ENCODE results near the gene SETD3.

The SETD3 gene

DNA sequence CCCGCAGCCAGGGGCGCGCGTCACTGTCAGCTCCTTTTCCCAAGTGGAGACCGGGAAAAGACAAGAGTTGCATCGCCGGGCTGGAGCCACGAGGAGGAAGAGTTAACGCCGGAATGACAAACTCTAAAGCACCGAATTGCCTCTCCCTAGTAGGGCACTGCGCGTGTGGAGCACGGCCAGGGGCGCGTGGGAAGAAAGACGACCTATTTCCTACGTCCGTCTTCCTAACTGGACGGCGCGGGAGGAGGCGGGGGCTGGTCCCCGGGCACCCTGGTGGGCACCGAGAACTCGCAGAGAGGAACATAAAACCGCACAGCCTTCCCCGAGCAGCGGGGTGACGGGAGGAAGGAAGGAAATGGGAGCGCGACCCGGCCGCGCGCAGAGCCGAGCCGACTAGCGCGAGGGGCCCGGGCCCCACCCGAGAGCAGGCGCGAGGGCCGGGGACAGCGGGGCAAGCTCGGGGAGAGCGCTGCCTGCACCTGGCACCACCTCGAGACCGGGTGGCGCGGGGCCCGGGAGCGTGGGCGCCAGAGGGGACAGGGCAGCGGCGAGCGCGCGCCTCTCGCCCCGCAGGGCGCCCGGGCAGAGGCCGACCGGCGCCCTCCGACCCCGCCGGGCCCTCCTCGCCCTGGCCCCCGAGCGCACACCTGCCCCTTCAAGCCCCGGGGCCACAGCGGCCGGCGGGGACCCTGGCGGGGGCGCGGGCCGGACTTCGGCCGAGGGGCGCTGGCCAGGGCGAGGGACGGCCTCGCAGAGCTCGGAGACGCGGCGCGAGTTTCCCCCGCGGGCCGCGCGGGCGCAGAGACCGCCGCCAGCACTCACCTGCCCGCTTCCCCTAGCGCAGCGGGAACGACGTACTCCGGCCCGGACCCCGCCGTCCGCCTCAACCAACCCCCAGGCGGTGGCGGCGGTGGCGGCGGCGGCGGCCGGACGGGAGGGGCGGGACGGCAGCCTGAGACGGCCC lies at the start of gene SETD3:
SETD3 (minus strand) TSS at position 954 of the 964 bp plus-strand sequence. CDS start 15,054 bp downstream, outside the sequence.
- DNase-seq = peak in 2 of 4 experiments; percentile 11 to 17

DNA sequence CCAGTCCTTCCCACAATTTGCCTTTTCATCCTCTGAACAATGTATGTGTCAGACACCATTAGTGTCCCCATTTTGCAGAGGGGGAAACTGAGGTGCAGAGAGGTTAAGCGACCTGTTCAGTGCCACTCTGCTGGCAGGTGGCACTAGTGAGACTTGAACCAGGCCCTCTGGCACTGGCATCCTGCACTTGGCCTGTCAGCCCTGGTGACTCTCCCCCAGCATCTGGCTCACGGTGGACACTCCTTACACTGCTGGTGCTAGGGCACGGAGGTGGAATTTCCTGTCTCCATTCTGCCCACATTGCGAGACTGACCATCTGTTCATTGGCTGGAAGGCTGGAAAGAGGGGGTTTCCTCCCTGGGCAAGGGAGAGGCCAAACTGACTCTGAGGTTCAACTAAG lies 49.2 kb upstream of the SETD3 start:
- DNase-seq = no peak

GRCh38 chr14:99527427-99528076 lies 46.9 kb upstream of the SETD3 start:
- DNase-seq = no peak

GRCh38 chr14:99527026-99527425 lies 46.4 kb upstream of the SETD3 start:
- no peak for DNase-seq

- DNase-seq = no peak
Observed at GRCh38 chr14:99525699-99526080, 45.0 kb upstream of the SETD3 start.

GRCh38 chr14:99524804-99525698 lies 44.4 kb upstream of the SETD3 start:
- DNase-seq = peak in 1 of 4 experiments; percentile 9

DNA sequence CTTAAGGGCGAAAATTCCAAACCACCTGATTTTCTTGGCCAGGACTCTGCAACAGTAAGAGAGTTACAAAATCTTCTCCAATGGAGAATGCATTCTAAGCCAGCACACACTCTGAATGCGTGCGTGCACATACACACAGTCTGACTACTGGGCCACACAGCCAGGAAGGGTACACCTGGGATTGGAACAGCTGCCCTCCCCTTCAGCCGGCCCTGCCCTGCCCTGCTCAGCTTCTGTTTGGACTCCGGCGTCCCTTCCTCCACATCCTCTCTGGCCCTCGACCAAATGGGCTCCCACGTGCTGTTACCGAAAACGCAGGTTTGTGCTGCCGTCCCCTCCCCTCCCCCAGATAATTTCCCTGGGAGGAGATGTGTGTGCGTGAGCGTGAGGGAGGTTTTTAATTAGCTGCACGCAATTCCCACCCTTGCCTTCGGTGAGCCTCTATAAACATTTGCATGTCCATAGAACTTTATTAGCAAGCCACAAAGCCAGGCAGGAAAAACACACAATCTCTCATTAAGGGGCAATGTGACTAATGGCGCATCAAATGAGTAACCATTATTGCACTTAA lies 43.5 kb upstream of the SETD3 start:
- no peak for DNase-seq

- DNase-seq = no peak
Observed at GRCh38 chr14:99523704-99524055, 43.0 kb upstream of the SETD3 start.

- no peak for DNase-seq
Observed at GRCh38 chr14:99522934-99523703, 42.5 kb upstream of the SETD3 start.

DNA sequence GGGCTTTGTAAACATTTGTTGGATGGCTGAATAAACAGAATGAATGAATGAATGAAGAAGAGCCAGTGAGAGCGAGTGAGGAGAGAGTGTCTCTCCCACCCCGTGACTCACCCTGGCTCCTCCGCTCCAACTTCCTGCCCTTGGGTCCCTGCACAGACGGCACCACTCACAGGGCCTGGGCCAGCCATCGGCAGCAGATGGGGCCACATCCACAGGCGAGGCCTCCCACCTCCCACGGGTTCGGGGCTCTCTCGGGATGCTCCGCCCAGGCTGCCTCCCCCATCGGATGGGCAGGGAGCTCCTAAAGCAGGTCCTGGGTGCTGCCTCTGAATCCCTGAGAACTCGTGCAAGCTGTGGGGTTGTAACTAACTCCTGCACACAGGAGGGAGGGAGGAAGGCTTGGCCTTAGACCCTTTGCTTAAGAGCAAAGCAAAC lies 41.8 kb upstream of the SETD3 start:
- DNase-seq = no peak

DNA sequence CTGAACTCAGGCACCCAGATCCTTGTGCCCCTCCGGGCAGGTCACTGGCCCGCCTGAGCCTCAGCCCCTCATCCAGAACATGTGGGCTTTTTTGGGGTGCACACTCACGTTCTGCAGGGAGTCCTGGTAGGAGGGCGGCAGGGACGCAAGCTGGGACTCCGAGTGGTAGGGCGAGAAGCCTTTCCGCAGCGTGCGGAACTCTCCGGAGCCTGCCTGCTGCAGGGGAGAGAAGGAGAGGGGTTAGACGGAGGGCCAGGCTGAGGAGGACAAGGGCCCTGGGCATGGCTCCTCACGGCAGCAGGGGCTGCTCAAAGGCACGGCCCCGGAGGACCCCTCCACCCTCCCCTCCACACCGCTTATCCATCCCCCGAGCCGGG lies 41.4 kb upstream of the SETD3 start:
- DNase-seq = no peak

DNA sequence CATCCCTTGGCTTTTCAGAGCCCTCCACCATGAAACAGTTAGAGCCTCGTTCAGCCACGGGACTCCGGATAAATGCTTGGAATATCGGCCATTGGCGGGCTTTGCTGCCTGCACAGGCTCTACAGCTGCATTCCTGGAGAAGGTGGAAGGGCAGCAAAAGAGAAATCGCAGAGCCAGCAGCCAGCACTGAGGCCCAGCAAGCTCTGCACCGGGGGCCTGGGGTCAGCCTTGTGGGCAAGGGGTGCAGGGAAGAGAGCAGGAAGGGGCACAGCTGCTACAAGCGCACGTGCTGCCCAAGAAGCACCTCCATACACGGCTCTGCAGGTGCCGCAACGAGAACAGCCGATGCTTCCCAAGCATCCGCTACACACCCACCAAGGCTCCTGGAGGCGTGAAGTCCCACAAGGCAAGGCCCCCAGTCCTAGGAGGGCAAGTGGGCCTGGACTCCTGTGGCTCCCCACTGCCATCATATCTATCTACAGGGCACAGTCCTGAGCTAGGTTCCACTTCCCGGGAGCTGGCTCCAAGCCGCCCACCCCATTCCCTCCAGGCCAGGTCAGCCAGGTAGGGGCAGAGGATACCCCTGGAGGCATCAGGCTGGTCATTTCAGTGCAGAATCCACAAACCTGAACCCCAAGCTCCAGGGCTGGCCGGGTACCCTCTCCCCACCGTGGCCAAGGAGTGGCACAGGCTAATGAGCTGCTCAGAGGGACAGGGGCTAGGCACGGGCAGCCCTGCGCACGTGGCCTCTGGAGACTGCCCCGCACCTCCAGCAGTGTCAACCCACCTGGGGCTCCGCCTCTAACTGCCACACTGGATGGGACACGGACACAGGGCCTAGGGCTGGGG lies 40.7 kb upstream of the SETD3 start:
- no peak for DNase-seq

DNA sequence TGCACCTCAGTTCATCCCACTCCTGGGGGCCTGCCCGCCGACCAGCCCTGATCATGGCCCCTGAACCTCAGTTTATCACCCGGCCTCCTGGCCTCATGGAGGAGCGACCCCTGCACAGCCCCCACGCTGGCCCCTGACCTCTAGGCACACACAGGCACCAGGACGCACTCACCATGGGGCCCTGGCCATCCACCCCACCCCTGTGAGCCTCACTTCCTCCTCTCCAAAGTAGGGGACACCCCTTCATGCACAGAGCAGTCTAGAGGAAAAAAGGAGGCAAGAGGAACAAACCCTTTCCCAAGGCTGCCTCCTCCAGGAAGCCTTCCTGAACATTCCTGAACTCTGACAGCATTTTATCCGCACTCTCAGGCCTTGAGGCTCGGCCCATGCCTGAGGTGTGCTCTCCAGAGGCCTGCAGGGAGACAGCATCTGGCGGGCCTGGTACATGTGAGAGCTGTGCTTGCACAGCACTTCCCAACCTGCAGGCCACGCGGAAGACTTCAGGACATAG lies 40.0 kb upstream of the SETD3 start:
- no peak for DNase-seq

DNA sequence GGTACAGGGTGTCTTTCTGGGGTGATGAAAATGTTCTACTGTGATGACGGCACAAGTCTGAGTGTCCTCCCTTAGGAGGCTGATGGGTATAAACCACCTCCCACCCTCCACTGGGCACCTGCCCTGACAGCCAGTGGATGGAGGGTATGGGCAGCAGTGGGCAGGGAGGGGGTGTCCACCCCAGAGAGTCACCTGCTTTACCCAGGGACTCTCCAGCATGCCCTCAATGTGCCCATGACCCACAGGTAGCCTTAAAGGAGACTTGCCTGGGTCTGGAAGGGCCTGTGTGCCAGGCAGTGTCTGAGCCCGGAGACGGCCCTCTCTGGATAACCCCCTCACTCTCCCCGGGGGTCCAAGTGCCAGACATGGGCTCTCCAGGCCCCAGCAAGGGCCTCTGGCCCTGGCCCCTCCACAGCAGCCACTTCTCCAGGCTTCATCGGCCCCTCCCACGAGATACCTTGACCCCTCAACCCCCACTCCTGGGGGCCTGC lies 39.3 kb upstream of the SETD3 start:
- no peak for DNase-seq

DNA sequence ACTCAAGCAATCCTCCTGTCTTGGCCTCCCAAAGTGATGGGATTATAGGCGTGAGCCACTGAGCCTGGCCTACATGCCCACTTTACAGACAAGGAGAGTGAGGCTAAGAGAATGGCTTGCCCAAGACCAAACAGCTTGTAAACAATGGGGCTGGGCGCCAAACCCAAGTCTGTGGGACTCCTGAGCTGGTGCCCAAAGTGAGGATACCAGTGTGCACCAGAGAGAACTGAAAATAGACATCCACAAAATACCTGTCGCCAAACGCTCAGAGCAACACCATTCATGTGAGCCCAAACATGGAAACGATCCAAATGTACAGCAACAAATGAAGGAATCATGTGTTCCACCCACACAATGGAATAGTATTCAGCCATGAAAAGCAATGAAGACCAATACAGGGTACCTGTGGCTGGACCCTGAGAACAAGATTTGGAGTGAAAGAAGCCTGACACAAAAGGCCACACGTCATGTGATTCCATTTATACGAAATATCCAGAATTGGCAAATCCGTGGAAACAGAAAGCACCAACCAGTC lies 38.8 kb upstream of the SETD3 start:
- DNase-seq = no peak

DNA sequence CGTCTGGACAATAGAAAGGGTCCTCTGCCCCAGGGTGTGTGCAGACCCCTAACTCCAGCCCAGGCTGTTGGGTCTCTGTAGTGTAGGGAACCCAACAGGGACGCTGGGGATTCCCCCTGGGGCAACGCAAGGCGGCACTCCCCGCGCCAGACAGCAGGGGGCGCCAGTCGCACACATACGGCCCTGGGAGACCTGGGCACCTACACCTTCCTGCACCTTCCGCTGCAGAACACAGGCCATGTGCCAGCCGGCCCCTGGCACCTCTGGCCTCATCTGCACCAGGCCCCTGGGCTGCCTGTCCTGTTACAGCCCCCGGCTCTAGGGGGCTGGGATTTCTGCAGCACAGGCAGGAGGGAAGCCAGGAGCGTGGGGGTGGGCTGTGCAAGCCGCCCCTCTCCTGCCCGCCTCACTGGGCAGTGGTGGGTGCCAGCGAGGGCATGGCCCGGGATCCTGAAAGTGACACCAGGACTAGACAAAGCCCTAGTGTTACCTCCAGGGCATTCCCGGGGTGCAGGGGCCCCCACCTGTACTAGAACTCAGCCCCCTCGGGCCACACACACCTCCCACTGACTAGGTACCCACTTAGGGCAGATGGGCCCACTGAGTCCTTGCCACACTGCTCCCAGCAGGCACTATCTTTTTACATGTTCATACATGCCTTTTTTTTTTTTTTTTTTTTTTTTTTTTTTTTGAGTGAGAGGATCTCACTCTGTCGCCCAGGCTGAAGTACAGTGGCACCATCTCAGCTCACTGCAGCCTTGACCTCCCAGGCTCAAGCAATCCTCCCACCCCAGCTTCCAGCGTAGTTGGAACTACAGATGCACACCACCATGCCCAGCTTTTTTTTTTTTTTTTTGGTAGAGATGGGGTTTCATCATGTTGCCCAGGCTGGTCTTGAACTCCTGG lies 38.0 kb upstream of the SETD3 start:
- DNase-seq = peak; percentile 66 to 85 (median 77)

DNA sequence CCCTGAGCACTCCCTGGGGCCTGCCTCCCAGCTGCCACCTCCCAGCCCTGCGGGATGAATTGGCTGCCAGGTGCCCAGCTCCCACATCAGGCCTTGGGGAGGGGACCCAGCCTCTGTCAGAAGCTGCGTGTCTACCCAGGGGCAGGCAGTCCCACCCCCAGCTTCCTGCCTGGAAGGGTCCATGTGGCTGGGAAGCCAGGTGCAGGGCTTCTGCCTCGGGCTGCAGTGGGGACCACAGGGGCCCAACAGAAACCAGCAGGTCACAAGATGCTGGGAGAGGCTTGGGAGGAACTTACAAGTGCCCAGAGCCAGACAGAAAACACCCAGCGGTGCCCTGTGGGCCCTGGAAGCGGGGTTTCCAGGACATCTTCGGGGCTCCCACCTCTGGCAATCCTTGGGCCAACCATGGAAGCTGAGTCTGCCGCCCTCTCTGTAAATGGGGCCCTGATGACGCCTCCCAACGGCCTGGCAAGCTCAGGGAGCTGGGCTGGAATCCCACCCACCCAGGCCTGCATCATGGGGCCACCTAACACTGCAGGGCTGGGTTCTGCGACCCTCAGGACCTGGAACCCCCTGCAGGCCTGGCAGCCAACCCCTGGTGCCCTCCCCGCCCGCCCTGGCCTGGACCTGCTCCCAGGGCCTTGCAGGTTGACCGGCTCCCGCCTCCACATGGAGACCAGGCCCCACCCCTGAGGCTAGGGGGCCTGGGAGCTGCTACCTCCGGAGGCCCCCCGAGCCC lies 37.2 kb upstream of the SETD3 start:
- no peak for DNase-seq

GRCh38 chr14:99516871-99517642 lies 36.4 kb upstream of the SETD3 start:
- no peak for DNase-seq
